ENCODE measurements around the gene CDH2.
"Not testable (repeated sequence)": the region's sequence is repeated elsewhere in the genome, so short reads cannot be mapped to it uniquely, and the experiment has no call there.

The CDH2 gene

GRCh38 chr18:27921904-27922751 lies 254.8 kb downstream of the CDH2 start:
- DNase-seq (ENCODE audit: low read depth in 2 of 2) = no peak

GRCh38 chr18:27921392-27921791 lies 255.5 kb downstream of the CDH2 start:
- no peak for DNase-seq (ENCODE audit: low read depth in 2 of 2)

GRCh38 chr18:27920836-27921235 lies 256.1 kb downstream of the CDH2 start:
- no peak for DNase-seq (ENCODE audit: low read depth in 2 of 2)

- not testable (repeated sequence) for DNase-seq (ENCODE audit: low read depth in 2 of 2)
These were observed 270.7 kb downstream of the CDH2 start for GRCh38 chr18:27906189-27906588.

GRCh38 chr18:27903906-27904305 lies 273.0 kb downstream of the CDH2 start:
- no peak for DNase-seq (ENCODE audit: low read depth in 2 of 2)

- DNase-seq (ENCODE audit: low read depth in 2 of 2) = no peak
These were observed 275.3 kb downstream of the CDH2 start for GRCh38 chr18:27901424-27902226.

All from stimulated activated CD4-positive, alpha-beta T cell treated with anti-CD3 and anti-CD28 coated beads, Interleukin-1b, Interleukin-23, amount 100 ng/mL, for 1 hour (primary cell).